Mesothelial cell of epicardium (in vitro differentiated cells): ENCODE results near the gene GFER. TPM values are rescaled to one million over a fixed set of nuclear protein-coding genes. Genes with fewer than 3 reads are reported as not detected.

Source experiments
- DNase-seq, 2 experiments: peaks; one replicate each; pipeline ENCODE4 v3.0.0; 2021; ENCODE audit warnings: low spot score in 2 of 2; ENCODE audit not compliant: unreplicated experiment in 2 of 2
- H3K27ac Mint-ChIP-seq: 2 replicates; pipeline ENCODE4 v1.8.0; 2021; ENCODE audit warnings: mixed read lengths
- H3K27me3 Mint-ChIP-seq: 2 replicates; pipeline ENCODE4 v1.8.0; 2021; ENCODE audit warnings: low read depth, mixed read lengths
- H3K36me3 Mint-ChIP-seq: 2 replicates; pipeline ENCODE4 v1.8.0; 2021; ENCODE audit warnings: mixed read lengths
- H3K4me1 Mint-ChIP-seq: 2 replicates; pipeline ENCODE4 v1.8.0; 2021; ENCODE audit warnings: mixed read lengths
- H3K4me3 Mint-ChIP-seq: 2 replicates; pipeline ENCODE4 v1.8.0; 2021; ENCODE audit warnings: mild to moderate bottlenecking, moderate library complexity, mixed read lengths
- H3K9me3 Mint-ChIP-seq: 2 replicates; pipeline ENCODE4 v1.8.0; 2021; ENCODE audit warnings: mixed read lengths
- total RNA-seq: library from RNA; stranded (reverse); gene quantifications from 3 replicates; pipeline ENCODE4 v1.2.1, GENCODE V29; 2021
- TF ChIP-seq, protein P1 (sequence below): fragments of 200-600 bp; sonication (generic); IDR thresholded peaks from one replicate; pipeline ENCODE4 v1.5.0; 2021; ENCODE audit warnings: antibody characterized with exemption; ENCODE audit not compliant: unreplicated experiment

GFER gene
- total RNA-seq, 1 donor from 2014 or later = 23.7 TPM

DNA sequence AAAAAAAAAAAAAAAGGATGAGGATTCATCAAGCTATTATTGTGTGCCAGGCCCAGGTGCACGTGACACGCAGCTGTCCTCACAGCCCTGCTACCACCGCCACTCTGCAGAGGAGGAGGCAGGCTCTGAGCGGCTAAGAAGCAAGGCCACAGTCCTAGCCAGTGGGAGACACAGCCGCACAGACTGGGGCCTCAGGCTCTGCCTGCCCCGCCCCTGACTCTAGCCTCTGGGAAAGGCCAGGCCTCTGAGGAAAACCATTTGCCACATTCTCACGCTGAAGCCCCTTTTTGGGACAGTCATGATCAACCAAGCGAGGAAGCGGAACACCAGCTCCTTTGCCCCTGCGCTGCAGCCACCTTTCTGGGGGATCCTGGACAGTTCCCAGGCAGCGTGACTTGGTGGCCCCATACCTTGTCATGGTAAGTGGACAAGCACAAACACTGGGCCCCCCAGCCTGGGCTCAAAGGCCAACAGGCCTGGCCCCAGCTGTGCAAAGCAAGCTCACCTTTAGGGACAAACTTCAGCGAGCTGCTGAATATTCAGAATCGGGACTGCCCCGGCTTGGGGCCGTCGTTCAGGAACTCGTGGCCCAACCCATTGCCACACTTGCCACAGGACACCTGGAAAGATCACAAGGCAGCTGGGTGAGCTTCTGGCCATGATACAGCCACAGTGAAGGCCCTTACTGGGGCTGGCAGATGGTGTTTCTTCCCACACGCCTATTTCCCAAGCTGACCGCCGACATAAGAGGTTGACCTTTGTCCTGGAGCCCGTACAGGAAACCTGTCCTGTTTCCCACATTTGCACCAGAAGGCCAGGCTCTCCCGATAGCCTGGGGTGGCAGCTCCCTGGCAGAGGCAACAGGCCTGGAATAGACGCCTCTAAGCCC, 43.5 kb upstream of the GFER start:
- no peak overlapping the region for H3K27ac Mint-ChIP-seq
- DNase-seq = no peak
- TF ChIP-seq, protein P1, sequence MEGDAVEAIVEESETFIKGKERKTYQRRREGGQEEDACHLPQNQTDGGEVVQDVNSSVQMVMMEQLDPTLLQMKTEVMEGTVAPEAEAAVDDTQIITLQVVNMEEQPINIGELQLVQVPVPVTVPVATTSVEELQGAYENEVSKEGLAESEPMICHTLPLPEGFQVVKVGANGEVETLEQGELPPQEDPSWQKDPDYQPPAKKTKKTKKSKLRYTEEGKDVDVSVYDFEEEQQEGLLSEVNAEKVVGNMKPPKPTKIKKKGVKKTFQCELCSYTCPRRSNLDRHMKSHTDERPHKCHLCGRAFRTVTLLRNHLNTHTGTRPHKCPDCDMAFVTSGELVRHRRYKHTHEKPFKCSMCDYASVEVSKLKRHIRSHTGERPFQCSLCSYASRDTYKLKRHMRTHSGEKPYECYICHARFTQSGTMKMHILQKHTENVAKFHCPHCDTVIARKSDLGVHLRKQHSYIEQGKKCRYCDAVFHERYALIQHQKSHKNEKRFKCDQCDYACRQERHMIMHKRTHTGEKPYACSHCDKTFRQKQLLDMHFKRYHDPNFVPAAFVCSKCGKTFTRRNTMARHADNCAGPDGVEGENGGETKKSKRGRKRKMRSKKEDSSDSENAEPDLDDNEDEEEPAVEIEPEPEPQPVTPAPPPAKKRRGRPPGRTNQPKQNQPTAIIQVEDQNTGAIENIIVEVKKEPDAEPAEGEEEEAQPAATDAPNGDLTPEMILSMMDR = no peak

DNA sequence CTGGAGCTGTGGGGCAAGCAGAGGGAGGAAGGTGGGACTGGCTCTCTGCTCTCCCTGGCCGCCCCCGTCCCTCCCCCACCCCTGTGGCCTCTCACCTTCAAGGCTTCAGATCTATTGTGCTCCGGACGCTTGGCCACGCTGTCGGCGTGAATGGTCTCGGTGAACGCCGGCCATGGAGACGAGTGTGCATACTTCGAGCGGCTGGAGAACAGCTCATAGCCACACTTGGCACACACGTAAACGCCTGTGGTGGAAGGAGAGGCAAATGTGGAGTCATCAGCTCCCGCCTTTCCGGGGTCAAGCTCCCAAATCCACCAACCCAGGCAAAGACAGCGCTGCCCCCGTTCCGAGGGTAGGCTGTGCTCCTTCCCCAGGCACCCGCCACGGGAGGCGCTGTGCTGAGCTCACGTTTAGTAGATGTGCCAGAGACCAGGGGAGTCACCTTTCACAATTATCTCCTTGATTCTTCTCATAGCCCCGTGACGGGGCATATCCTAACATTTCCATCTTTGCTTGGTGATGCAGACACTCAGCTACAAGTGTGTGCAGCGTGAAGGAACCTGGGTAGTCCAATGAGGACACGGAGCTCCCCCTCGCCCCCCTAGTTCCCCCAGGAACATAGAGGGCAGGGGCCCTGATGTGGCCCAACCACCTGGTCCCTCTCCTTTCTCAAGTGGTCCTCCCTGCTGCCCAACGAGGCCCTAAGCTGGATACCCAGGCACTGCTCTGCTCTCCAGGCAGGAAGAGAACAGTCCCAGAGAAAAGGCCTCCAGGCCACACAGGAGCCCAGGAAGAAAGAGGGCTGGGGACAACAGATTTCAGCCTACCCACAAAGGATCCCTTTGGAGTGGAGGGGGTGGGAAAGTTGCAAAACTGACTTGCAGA, 42.6 kb upstream of the GFER start:
- H3K4me3 Mint-ChIP-seq = peak overlapping the region; percentile 82
- peaks cover 9% of the 10 kb centered on the region for H3K36me3 Mint-ChIP-seq
- H3K4me1 Mint-ChIP-seq = peaks cover 10% of the 10 kb centered on the region
- TF ChIP-seq, protein P1 = no peak
- no peaks in the 10 kb centered on the region for H3K9me3 Mint-ChIP-seq
- no peak overlapping the region for H3K27ac Mint-ChIP-seq
- DNase-seq = no peak
- no peaks in the 10 kb centered on the region for H3K27me3 Mint-ChIP-seq

More for the DNA sequence above, 43.5 kb upstream of the GFER start:
- Mint-ChIP-seq H3K9me3 (no peaks in the 10 kb centered on the region), H3K36me3 (peaks cover 9% of the 10 kb centered on the region), H3K4me1 (peaks cover 10% of the 10 kb centered on the region), H3K4me3 (no peak overlapping the region), H3K27me3 (no peaks in the 10 kb centered on the region)

DNA sequence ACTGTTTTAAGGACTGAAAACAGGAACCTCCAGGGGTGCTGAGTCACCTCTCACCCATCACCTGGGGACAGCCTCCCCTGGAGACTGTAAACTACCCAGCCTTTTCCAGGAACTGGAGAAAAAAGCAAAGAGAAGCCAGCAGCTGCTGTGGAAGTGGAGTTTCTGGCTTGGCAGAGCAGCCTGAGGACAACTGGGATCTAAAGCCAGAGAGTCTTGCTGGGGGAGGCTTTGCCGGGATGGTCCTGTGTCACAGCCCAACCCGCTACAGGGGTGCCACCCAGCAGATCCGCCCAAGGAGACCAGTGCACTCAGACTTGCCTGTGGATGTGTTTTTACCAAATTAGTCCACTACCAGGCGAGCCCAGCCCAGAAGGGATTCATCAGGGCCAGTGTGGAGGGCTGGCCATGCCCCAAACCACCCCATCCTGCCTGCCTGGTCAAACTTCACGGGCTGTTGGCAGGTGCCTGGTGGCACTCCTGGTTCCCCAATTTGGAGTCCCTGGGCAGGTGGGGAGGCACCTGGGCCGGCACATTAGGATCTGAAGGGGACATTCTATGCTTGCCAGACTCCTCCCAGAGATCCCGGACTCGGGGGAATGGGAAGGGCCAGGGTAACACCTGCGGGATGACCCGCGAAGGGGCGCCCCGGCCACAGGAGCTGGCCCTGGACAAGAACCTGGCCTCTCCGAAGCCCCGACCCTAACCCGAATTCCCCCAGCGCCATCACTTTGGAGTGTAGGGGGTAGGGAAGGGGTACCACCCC, 41.8 kb upstream of the GFER start:
- peak overlapping the region; percentile 82 for H3K4me3 Mint-ChIP-seq
- H3K27ac Mint-ChIP-seq = no peak overlapping the region
- no peak for DNase-seq
- H3K9me3 Mint-ChIP-seq = no peaks in the 10 kb centered on the region
- peaks cover 10% of the 10 kb centered on the region for H3K4me1 Mint-ChIP-seq
- no peaks in the 10 kb centered on the region for H3K27me3 Mint-ChIP-seq
- H3K36me3 Mint-ChIP-seq = peaks cover 3% of the 10 kb centered on the region
- TF ChIP-seq, protein P1 = no peak

DNA sequence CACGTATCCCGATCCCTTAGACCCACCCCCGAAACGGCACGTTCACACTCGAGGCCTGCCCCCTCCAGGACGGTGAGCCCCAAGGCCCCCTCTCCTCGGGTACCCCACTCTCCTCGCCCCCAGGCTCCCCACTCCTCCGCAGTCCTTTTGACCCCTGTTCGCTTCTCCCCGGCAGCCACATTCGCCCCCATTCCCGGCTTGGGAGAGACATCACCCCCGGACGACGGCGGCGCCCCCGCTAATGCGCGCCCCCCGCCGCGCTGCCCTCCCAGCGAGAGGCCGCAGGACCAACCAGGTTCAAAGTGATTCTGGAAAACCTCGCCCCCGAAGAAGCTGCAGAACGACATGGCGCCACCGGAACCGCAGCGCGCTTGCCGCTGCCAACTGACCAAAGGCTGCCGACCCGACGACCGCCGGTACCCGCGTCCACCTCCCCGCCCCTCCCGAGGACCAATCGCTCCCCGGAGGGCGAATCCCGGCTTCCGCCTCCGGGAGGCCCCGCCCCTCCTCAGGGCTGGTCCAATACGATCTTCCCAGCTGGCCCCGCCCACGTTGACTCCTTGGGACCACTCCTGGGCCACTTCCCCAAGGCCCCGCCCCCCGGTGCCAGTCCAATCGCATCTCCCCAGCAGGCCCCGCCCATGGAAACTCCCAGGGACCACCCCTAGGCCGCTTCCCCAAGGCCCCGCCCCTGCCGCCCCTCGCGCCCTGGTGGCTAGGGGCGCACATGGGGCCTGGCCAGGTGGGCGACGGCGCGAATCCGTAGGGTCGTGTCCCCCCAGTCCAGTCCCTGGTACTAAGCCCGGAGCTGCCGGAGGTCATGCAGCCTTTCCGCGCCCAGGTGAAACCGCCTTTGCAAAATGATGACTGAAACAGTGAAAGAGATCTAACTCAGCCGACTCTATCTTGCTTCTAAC, 40.9 kb upstream of the GFER start, which contains the start of gene MSRB1:
MSRB1 (minus strand) TSS at position 390 of the 917 bp plus-strand sequence; CDS start at position 347, 43 bp downstream.
- peak within 1 kb of the TSS; percentile 73 for H3K27ac Mint-ChIP-seq
- H3K4me1 Mint-ChIP-seq = peaks cover 10% of the 10 kb centered on the region
- peak within 1 kb of the TSS; percentile 82 for H3K4me3 Mint-ChIP-seq
- TF ChIP-seq, protein P1 = no peak
- peak; percentile 99 to 100 for DNase-seq
- no peaks in the 10 kb centered on the region for H3K9me3 Mint-ChIP-seq
- H3K36me3 Mint-ChIP-seq = peaks cover 1% of the 10 kb centered on the region
- H3K27me3 Mint-ChIP-seq = no peaks in the 10 kb centered on the region
